HEK293 (cell line): Measurements from ENCODE around the gene SS18L1.

Experiments
- CTCF ChIP-seq: fragments of 450-650 bp; formaldehyde crosslinking; IDR thresholded peaks from 2 replicates; pipeline ENCODE4 v1.5.1; 2016; ENCODE audit warnings: missing biosample characterization, missing genetic modification characterization
- MYNN ChIP-seq: fragments of 450-650 bp; formaldehyde crosslinking; IDR thresholded peaks from 2 replicates; pipeline ENCODE4 v1.5.1; 2016; ENCODE audit warnings: missing biosample characterization, missing genetic modification characterization, borderline replicate concordance
- TSHZ1 ChIP-seq: fragments of 450-650 bp; formaldehyde crosslinking; IDR thresholded peaks from 2 replicates; pipeline ENCODE4 v1.5.1; 2016; ENCODE audit warnings: missing biosample characterization, missing genetic modification characterization, borderline replicate concordance
- ZBTB1 ChIP-seq: fragments of 450-650 bp; formaldehyde crosslinking; IDR thresholded peaks from 2 replicates; pipeline ENCODE4 v1.5.1; 2016; ENCODE audit warnings: missing biosample characterization, missing genetic modification characterization
- ZBTB6 ChIP-seq: fragments of 450-650 bp; formaldehyde crosslinking; IDR thresholded peaks from 2 replicates; pipeline ENCODE4 v1.5.1; 2017; ENCODE audit warnings: missing biosample characterization, missing genetic modification characterization
- ZNF221 ChIP-seq: fragments of 450-650 bp; formaldehyde crosslinking; IDR thresholded peaks from 2 replicates; pipeline ENCODE4 v1.5.1; 2017; ENCODE audit warnings: missing biosample characterization, missing genetic modification characterization, borderline replicate concordance

GRCh38 chr20:62230276-62230675, 86.7 kb downstream of the SS18L1 start:
- TF ChIP-seq TSHZ1 (tag by site-specific recombination) (no peak), ZBTB6 (tag by site-specific recombination) (no peak), ZBTB1 (tag by site-specific recombination) (no peak), CTCF (tag by site-specific recombination) (no peak), MYNN (tag by site-specific recombination) (no peak), ZNF221 (tag by site-specific recombination) (no peak)
